Measurements from ENCODE around the gene EMX1. TPM values are rescaled to one million over a fixed set of nuclear protein-coding genes. Genes with fewer than 3 reads are reported as not detected.
A peak's percentile ranks its signal among the peaks of the same experiment; 100 is the strongest.

Gene EMX1
- total and polyA plus RNA-seq, 2 of the 13 experiments (the other 11 are each of a cell fraction or from before 2014, with no cell fraction given): 0.62 to 4.9 TPM

- TF ChIP-seq AKNA (CRISPR knock-in tag; IDR thresholded peaks at IDR 0.05; ENCODE audit: borderline replicate concordance) (no peak), ZNF292 (CRISPR knock-in tag; IDR thresholded peaks at IDR 0.05; ENCODE audit: borderline replicate concordance, low read depth) (peak; percentile 71; the same call in 1 of the 2 replicates), KLF12 (CRISPR knock-in tag; IDR thresholded peaks at IDR 0.05; ENCODE audit: borderline replicate concordance) (no peak), MAF1 (CRISPR knock-in tag; IDR thresholded peaks at IDR 0.05; ENCODE audit: borderline replicate concordance) (no peak), ZNF574 (CRISPR knock-in tag; IDR thresholded peaks at IDR 0.05) (0 out of 2 replicates have a peak, but pooled peaks have one; percentile 40), NRL (CRISPR knock-in tag; IDR thresholded peaks at IDR 0.05; ENCODE audit: borderline replicate concordance) (no peak), ZNF3 (CRISPR knock-in tag; IDR thresholded peaks at IDR 0.05) (no peak), ZNF816 (CRISPR knock-in tag; IDR thresholded peaks at IDR 0.05; ENCODE audit: borderline replicate concordance) (no peak), GATAD1 (CRISPR knock-in tag; IDR thresholded peaks at IDR 0.05) (peak; percentile 26; the same call in 1 of the 2 replicates), ZNF484 (CRISPR knock-in tag; IDR thresholded peaks at IDR 0.05; ENCODE audit: borderline replicate concordance, low read depth) (no peak), MYC (CRISPR knock-in tag; IDR thresholded peaks at IDR 0.05; ENCODE audit: borderline replicate concordance) (peak; percentile 3; the same call in 1 of the 2 replicates), SYNCRIP (IDR thresholded peaks at IDR 0.05; ENCODE audit: insufficient read depth, low read depth, low read length) (no peak), ZNF546 (CRISPR knock-in tag; conservative IDR thresholded peaks at IDR 0.05) (0 out of 2 replicates have a peak, but pooled peaks have one; percentile 72), FOXC1 (CRISPR knock-in tag; IDR thresholded peaks at IDR 0.05; ENCODE audit: borderline replicate concordance) (0 out of 2 replicates have a peak, but pooled peaks have one; percentile 39), ZNF343 (CRISPR knock-in tag; IDR thresholded peaks at IDR 0.05) (no peak), NCOA1 (CRISPR knock-in tag; IDR thresholded peaks at IDR 0.05) (no peak), ZBTB1 (CRISPR knock-in tag; IDR thresholded peaks at IDR 0.05; ENCODE audit: borderline replicate concordance) (no peak), TRAFD1 (CRISPR knock-in tag; IDR thresholded peaks at IDR 0.05; ENCODE audit: borderline replicate concordance) (peak; percentile 83; the same call in 1 of the 2 replicates), NFYB (CRISPR knock-in tag; IDR thresholded peaks at IDR 0.05) (no peak), ZNF598 (CRISPR knock-in tag; IDR thresholded peaks at IDR 0.05; ENCODE audit: borderline replicate concordance) (0 out of 2 replicates have a peak, but pooled peaks have one; percentile 28)
These were observed 66.3 kb downstream of the EMX1 start (continued) for GRCh38 chr2:72983500-72984161.

All from HepG2 (cell line).